Calu3 (cell line): ENCODE results near the gene LZTR1. TPM values are rescaled to one million over a fixed set of nuclear protein-coding genes. Genes with fewer than 3 reads are reported as not detected.
"Not testable (repeated sequence)": the region's sequence is repeated elsewhere in the genome, so short reads cannot be mapped to it uniquely, and the experiment has no call there.

Experiments used
- Bru-seq: library from RNA; stranded (reverse); fragments of 400-500 nt; gene quantifications from one replicate; lab custom pipeline; 2021; lab: Mats Ljungman, UMichigan
- BruChase-seq, 2 experiments: library from RNA; stranded (reverse); fragments of 400-500 nt; gene quantifications; one replicate each; lab custom pipeline; 2021; lab: Mats Ljungman, UMichigan
- BruUV-seq: library from RNA; stranded (reverse); fragments of 400-500 nt; replicated peaks from 2 replicates; lab custom pipeline; 2021; lab: Mats Ljungman, UMichigan
- CTCF ChIA-PET: fragments of 300-600 bp; sonication (Branson Sonifier 250); formaldehyde crosslinking; loops from one replicate; lab custom pipeline; 2022; ENCODE audit warnings: antibody characterized with exemption; lab: Charles Lee
- DNase-seq: peaks from one replicate; pipeline ENCODE4 v3.0.0; 2022
- H3K27ac Mint-ChIP-seq: one replicate; pipeline ENCODE4 v1.8.0; 2022; ENCODE audit warnings: mixed read lengths; ENCODE audit not compliant: unreplicated experiment
- H3K27me3 Mint-ChIP-seq: one replicate; pipeline ENCODE4 v1.8.0; 2022; ENCODE audit warnings: mixed read lengths; ENCODE audit not compliant: unreplicated experiment
- H3K36me3 Mint-ChIP-seq: one replicate; pipeline ENCODE4 v1.8.0; 2022; ENCODE audit warnings: mild to moderate bottlenecking, moderate library complexity, mixed read lengths; ENCODE audit not compliant: insufficient read depth, unreplicated experiment
- H3K4me1 Mint-ChIP-seq: one replicate; pipeline ENCODE4 v1.8.0; 2022; ENCODE audit warnings: mild to moderate bottlenecking, low read depth, mixed read lengths; ENCODE audit not compliant: unreplicated experiment
- H3K4me3 Mint-ChIP-seq: one replicate; pipeline ENCODE4 v1.8.0; 2022; ENCODE audit warnings: mild to moderate bottlenecking, low read depth, moderate library complexity, mixed read lengths; ENCODE audit not compliant: unreplicated experiment
- H3K9me3 Mint-ChIP-seq: one replicate; pipeline ENCODE4 v1.8.0; 2022; ENCODE audit warnings: low read depth, mixed read lengths; ENCODE audit not compliant: unreplicated experiment
- intact Hi-C: fragments of 100-400 bp; cut with micrococcal nuclease; formaldehyde crosslinking; loops from one replicate; pipeline ENCODE4 v1.10.0; 2022; ENCODE audit not compliant: unreplicated experiment
- long read RNA-seq: library from polyadenylated mRNA; stranded (forward); transcript quantifications from one replicate; pipeline ENCODE4 v2.0.0, GENCODE V29; 2022
- total RNA-seq: library from RNA; stranded (reverse); gene quantifications from 2 replicates; pipeline ENCODE4 v1.2.3, GENCODE V29; 2022
- TF ChIP-seq, protein P1 (sequence below): fragments of 200-600 bp; IDR thresholded peaks from one replicate; pipeline ENCODE4 v1.8.0; 2022; ENCODE audit warnings: antibody characterized with exemption; ENCODE audit not compliant: unreplicated experiment

LZTR1 gene
- total RNA-seq (49.3 and 55.4 TPM in 2 replicates), Bru-seq, nascent RNA (percentile 40 among the genes with signal in this experiment), BruChase-seq, experiment 1, labeled RNA remaining after a 6-hour chase (percentile 78 among the genes with signal in this experiment), BruChase-seq, experiment 2, labeled RNA remaining after a 2-hour chase (percentile 69 among the genes with signal in this experiment)
- long read RNA-seq, full-length matches to known transcripts = 10 of 30 reads
- long read RNA-seq, partial matches to known transcripts = 14 of 30 reads
- long read RNA-seq, other reads (novel, unspliced or antisense) = 6 of 30 reads

DNA sequence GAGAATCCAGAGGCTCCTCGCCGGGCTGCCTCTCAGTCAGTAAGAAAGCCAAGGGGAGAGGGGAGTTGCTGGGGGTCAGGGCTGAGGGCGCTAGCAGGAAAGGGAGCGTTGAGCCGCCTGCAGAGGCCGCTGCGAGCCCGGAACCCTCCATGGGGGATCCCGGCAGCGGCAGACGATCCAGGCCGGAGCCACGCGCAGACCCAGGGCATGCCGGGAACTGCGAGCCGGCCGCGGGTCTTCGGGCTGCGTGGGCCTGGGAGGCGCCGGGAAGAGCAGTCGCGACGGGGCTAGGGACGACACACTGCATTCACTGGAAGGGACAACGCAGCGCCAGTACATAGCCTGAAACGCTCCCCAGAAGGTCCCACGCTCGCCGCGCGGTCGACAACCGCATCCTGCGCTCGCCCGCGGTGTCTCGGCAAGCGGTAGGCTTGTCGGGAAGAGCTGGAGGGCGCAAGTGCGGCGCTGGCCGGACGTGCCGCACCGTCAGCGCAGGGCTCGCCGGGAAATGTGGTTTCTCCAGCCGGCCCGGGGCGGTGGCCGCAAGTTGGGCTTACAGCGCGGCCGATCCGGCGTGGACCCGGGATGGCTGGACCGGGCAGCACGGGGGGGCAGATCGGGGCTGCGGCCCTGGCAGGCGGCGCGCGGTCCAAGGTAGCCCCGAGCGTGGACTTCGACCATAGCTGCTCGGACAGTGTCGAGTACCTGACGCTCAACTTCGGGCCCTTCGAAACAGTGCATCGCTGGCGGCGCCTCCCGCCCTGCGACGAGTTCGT lies at the start of gene LZTR1:
Gene LZTR1 (plus strand): TSS at position 511 of the 776 bp plus-strand sequence. CDS start 75 bp downstream, at position 586.
- TF ChIP-seq, protein P1, sequence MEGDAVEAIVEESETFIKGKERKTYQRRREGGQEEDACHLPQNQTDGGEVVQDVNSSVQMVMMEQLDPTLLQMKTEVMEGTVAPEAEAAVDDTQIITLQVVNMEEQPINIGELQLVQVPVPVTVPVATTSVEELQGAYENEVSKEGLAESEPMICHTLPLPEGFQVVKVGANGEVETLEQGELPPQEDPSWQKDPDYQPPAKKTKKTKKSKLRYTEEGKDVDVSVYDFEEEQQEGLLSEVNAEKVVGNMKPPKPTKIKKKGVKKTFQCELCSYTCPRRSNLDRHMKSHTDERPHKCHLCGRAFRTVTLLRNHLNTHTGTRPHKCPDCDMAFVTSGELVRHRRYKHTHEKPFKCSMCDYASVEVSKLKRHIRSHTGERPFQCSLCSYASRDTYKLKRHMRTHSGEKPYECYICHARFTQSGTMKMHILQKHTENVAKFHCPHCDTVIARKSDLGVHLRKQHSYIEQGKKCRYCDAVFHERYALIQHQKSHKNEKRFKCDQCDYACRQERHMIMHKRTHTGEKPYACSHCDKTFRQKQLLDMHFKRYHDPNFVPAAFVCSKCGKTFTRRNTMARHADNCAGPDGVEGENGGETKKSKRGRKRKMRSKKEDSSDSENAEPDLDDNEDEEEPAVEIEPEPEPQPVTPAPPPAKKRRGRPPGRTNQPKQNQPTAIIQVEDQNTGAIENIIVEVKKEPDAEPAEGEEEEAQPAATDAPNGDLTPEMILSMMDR = peak; percentile 53
- Mint-ChIP-seq H3K4me3 (peak within 1 kb of the TSS; percentile 97), H3K9me3 (peaks cover 5% of the 10 kb centered on the region), H3K27ac (peak within 1 kb of the TSS; percentile 66), H3K27me3 (peaks cover 11% of the 10 kb centered on the region), H3K36me3 (peaks cover 25% of the 10 kb centered on the region), H3K4me1 (no peaks in the 10 kb centered on the region)
- TSS peak; percentile 92 for BruUV-seq
- intact Hi-C loops = no loop called here
- peak; percentile 80 for DNase-seq
- CTCF ChIA-PET = interaction anchor here (0.6 to 2.0 kb wide), 5 partner anchors 21 to 934 kb away, joined by 3 to 16 read pairs (median 7); no protein-coding TSS in a partner anchor

DNA sequence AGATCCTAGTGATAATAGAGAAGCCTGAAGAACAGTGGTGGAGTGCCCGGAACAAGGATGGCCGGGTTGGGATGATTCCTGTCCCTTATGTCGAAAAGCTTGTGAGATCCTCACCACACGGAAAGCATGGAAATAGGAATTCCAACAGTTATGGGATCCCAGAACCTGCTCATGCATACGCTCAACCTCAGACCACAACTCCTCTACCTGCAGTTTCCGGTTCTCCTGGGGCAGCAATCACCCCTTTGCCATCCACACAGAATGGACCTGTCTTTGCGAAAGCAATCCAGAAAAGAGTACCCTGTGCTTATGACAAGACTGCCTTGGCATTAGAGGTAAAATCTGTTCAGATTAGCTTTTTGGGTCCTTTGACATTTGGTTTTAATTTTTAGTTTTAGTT lies 48.2 kb upstream of the LZTR1 start:
- intact Hi-C loops = no loop called here
- no TSS peak for BruUV-seq
- CTCF ChIA-PET = no interaction called here
- Mint-ChIP-seq H3K27me3 (no peaks in the 10 kb centered on the region), H3K4me3 (no peak overlapping the region), H3K36me3 (peaks cover 25% of the 10 kb centered on the region), H3K4me1 (peaks cover 40% of the 10 kb centered on the region), H3K27ac (no peak overlapping the region), H3K9me3 (no peaks in the 10 kb centered on the region)
- no peak for DNase-seq
- TF ChIP-seq, protein P1 = no peak

DNA sequence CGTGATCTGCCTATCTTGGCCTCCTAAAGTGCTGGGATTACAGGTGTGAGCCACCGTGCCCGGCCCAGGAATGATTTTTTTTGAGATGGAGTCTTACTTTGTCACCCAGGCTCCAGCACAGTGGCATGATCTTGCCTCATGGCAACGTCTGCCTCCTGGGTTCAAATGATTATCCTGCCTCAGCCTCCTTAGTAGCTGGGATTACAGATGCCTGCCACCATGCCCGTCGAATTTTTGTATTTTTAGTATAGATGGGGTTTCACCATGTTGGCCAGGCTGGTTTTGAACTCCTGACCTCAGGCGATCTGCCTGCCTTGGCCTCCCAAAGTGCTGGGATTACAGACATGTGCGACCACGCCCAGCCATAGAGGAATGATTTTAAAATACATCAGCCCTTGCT lies 47.0 kb upstream of the LZTR1 start:
- DNase-seq, intact Hi-C loops, H3K27me3 Mint-ChIP-seq, BruUV-seq, H3K9me3 Mint-ChIP-seq, CTCF ChIA-PET, H3K27ac Mint-ChIP-seq, H3K4me3 Mint-ChIP-seq: not testable (repeated sequence)
- peaks cover 45% of the 10 kb centered on the region for H3K4me1 Mint-ChIP-seq
- peaks cover 34% of the 10 kb centered on the region for H3K36me3 Mint-ChIP-seq

DNA sequence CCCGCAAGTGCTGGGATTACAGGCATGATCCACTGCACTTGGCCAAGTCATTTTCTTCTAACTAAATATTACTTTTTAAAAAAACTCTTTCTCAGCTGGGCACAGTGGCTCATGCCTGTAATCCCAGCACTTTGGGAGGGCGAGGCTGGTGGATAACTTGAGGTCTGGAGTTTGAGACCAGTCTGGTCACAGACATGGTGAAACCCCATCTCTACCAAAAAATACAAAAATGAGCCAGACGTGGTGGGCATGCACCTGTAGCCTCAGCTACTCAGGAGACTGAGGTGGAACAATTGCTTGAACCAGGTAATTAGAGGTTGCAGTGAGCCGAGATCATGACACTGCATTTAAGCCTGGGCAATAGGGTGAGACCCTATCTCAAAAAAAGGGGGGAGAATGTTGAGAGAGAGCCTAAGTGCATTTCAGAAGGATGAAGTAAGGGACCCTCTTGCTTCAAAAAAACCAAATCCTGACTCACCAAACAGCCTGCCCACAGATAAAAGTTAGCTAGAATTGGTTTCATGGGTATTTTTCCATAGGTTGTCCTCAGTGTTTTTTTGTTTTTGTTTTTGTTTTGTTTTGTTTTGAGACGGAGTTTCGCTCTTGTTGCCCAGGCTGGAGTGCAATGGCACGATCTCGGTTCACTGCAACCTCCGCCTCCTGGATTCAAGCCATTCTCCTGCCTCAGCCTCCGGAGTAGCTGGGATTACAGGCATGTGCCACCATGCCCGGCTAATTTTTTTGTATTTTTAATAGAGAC lies 46.1 kb upstream of the LZTR1 start:
- DNase-seq, H3K27me3 Mint-ChIP-seq, H3K27ac Mint-ChIP-seq, intact Hi-C loops, BruUV-seq, H3K9me3 Mint-ChIP-seq, H3K4me3 Mint-ChIP-seq: not testable (repeated sequence)
- H3K36me3 Mint-ChIP-seq = peaks cover 39% of the 10 kb centered on the region
- CTCF ChIA-PET = interaction anchor here (1.0 to 3.6 kb wide), 6 partner anchors 10 to 72 kb away, joined by 3 to 18 read pairs (median 8); partner anchors contain the start of gene CRKL
- H3K4me1 Mint-ChIP-seq = peaks cover 54% of the 10 kb centered on the region
